Neural progenitor cell (in vitro differentiated cells): ENCODE measurements around the gene PIGC. TPM values are rescaled to one million over a fixed set of nuclear protein-coding genes. Genes with fewer than 3 reads are reported as not detected.

ENCODE experiments used
- DNase-seq: peaks from one replicate; pipeline ENCODE4 v3.0.0-alpha.2; 2016; ENCODE audit warnings: low spot score
- H2AFZ ChIP-seq: fragments of 200-600 bp; sonication (generic); replicated peaks from 2 replicates; pipeline ENCODE4 v1.6.1; 2016; ENCODE audit warnings: antibody characterized with exemption
- H3F3A ChIP-seq: fragments of 200-600 bp; sonication (generic); 2 replicates; pipeline ENCODE4 v1.6.1; 2016; ENCODE audit warnings: antibody characterized with exemption, low read depth
- H3K27ac ChIP-seq: fragments of 200-600 bp; sonication (generic); 2 replicates; pipeline ENCODE4 v1.5.1; 2016; ENCODE audit warnings: mild to moderate bottlenecking
- H3K27me3 ChIP-seq: fragments of 200-600 bp; sonication (generic); 2 replicates; pipeline ENCODE4 v1.6.1; 2016; ENCODE audit warnings: mild to moderate bottlenecking, moderate library complexity
- H3K36me3 ChIP-seq: fragments of 200-600 bp; sonication (generic); 2 replicates; pipeline ENCODE4 v1.5.1; 2016
- H3K4me1 ChIP-seq: fragments of 200-600 bp; sonication (generic); 2 replicates; pipeline ENCODE4 v1.6.1; 2016; ENCODE audit warnings: mixed run types
- H3K4me2 ChIP-seq: fragments of 200-600 bp; sonication (generic); 2 replicates; pipeline ENCODE4 v1.6.1; 2016
- H3K4me3 ChIP-seq: fragments of 200-600 bp; sonication (generic); 2 replicates; pipeline ENCODE4 v1.5.1; 2016
- H3K79me2 ChIP-seq: fragments of 200-600 bp; sonication (generic); 2 replicates; pipeline ENCODE4 v1.6.1; 2016; ENCODE audit warnings: low read depth
- H3K9ac ChIP-seq: fragments of 200-600 bp; sonication (generic); 2 replicates; pipeline ENCODE4 v1.6.1; 2016
- H3K9me3 ChIP-seq: fragments of 200-600 bp; sonication (generic); 2 replicates; pipeline ENCODE4 v1.5.1; 2016; ENCODE audit warnings: low read depth
- H4K20me1 ChIP-seq: fragments of 200-600 bp; sonication (generic); 2 replicates; pipeline ENCODE4 v1.6.1; 2016; ENCODE audit warnings: low read depth
- H3K27ac Mint-ChIP-seq: 3 replicates; pipeline ENCODE4 v1.8.0; 2021; ENCODE audit warnings: mixed read lengths
- H3K27me3 Mint-ChIP-seq: 2 replicates; pipeline ENCODE4 v1.8.0; 2022; ENCODE audit warnings: low read depth, mild to moderate bottlenecking, inconsistent platforms, moderate library complexity, mixed read lengths; ENCODE audit not compliant: insufficient read depth
- H3K36me3 Mint-ChIP-seq: 3 replicates; pipeline ENCODE4 v1.8.0; 2021; ENCODE audit warnings: mixed read lengths
- H3K4me1 Mint-ChIP-seq: 3 replicates; pipeline ENCODE4 v1.8.0; 2021; ENCODE audit warnings: mixed read lengths
- H3K4me3 Mint-ChIP-seq: 3 replicates; pipeline ENCODE4 v1.8.0; 2021; ENCODE audit warnings: mild to moderate bottlenecking, moderate library complexity, mixed read lengths
- H3K9me3 Mint-ChIP-seq: 3 replicates; pipeline ENCODE4 v1.8.0; 2020; ENCODE audit warnings: mixed read lengths
- EZH2 ChIP-seq: fragments of 200-600 bp; sonication (generic); IDR thresholded peaks from 2 replicates; pipeline ENCODE4 v1.6.1; 2017; ENCODE audit warnings: antibody characterized with exemption, mild to moderate bottlenecking, moderate library complexity
- EZH2phosphoT487 ChIP-seq: fragments of 200-600 bp; sonication (generic); IDR thresholded peaks from 2 replicates; pipeline ENCODE4 v1.6.1; 2017; ENCODE audit warnings: antibody characterized with exemption
- total RNA-seq: library from RNA; depleted of rRNA; stranded (reverse); fragments of >200 nt; gene quantifications from 2 replicates; pipeline ENCODE4 v1.2.3, GENCODE V29; 2015; ENCODE audit warnings: low replicate concordance
- TF ChIP-seq, protein P1 (sequence below): fragments of 200-600 bp; sonication (generic); IDR thresholded peaks from 2 replicates; pipeline ENCODE4 v1.5.1; 2017; ENCODE audit warnings: antibody characterized with exemption, mild to moderate bottlenecking

Gene PIGC
- total RNA-seq, 1 donor from 2014 or later, result 39.4 TPM

DNA sequence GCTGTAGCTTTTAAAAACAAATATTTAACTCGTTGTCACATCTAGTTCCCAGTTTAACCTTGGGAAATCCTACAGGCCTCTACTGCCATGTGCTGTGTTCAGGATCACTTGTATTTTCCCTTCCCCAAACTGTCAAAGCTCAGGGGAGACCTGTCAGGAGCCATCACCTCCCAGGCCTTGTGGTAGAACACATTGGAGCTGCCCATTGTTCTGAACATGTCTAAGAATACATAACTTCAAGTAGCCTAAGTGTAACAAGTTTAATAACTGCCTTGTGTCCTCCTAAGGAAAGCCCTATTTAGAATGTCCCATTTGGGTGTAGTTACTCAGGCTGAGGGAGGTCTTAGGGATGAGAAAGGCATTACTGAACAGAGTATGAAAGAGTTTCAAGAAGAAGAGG, 28.6 kb upstream of the PIGC start:
- TF ChIP-seq, protein P1, sequence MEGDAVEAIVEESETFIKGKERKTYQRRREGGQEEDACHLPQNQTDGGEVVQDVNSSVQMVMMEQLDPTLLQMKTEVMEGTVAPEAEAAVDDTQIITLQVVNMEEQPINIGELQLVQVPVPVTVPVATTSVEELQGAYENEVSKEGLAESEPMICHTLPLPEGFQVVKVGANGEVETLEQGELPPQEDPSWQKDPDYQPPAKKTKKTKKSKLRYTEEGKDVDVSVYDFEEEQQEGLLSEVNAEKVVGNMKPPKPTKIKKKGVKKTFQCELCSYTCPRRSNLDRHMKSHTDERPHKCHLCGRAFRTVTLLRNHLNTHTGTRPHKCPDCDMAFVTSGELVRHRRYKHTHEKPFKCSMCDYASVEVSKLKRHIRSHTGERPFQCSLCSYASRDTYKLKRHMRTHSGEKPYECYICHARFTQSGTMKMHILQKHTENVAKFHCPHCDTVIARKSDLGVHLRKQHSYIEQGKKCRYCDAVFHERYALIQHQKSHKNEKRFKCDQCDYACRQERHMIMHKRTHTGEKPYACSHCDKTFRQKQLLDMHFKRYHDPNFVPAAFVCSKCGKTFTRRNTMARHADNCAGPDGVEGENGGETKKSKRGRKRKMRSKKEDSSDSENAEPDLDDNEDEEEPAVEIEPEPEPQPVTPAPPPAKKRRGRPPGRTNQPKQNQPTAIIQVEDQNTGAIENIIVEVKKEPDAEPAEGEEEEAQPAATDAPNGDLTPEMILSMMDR, result no peak
- TF ChIP-seq EZH2, result no peak
- TF ChIP-seq EZH2phosphoT487, result no peak
- Histone ChIP-seq H3K36me3 (no peaks in the 10 kb centered on the region), H3K9ac (no peak overlapping the region), H3K27me3 (no peaks in the 10 kb centered on the region), H2AFZ (no peak overlapping the region), H3K4me1 (no peaks in the 10 kb centered on the region), H4K20me1 (no peaks in the 10 kb centered on the region), H3K4me3 (no peak overlapping the region), H3K9me3 (no peaks in the 10 kb centered on the region), H3K4me2 (no peak overlapping the region), H3K79me2 (no peaks in the 10 kb centered on the region), H3F3A (no peaks in the 10 kb centered on the region), H3K27ac (no peak overlapping the region)
- Mint-ChIP-seq H3K9me3 (no peaks in the 10 kb centered on the region), H3K4me1 (no peaks in the 10 kb centered on the region), H3K27ac (no peak overlapping the region), H3K4me3 (no peak overlapping the region), H3K27me3 (no peaks in the 10 kb centered on the region), H3K36me3 (no peaks in the 10 kb centered on the region)
- DNase-seq, result no peak

DNA sequence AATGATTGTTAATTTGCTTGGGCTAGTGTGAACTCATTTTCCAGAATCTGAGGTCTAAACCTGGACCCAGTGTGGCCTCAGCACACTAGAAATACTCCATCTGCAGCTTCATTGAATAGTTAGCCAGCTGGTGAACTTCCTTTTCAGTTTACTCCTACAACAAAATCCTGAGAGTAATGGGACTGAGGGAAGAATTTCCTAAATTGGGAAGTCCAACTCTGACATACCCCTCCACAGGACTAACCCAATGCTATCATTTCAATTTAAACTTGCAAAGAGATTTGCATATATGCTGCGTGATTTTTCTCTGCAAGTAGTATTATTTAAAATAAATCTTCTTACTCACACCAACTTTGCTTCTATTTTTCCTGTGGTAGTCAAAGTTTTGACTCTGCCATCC, 27.8 kb upstream of the PIGC start:
- Mint-ChIP-seq H3K27me3 (no peaks in the 10 kb centered on the region), H3K4me3 (no peak overlapping the region), H3K9me3 (no peaks in the 10 kb centered on the region), H3K27ac (no peak overlapping the region), H3K4me1 (no peaks in the 10 kb centered on the region), H3K36me3 (no peaks in the 10 kb centered on the region)
- Histone ChIP-seq H3K36me3 (no peaks in the 10 kb centered on the region), H4K20me1 (no peaks in the 10 kb centered on the region), H2AFZ (no peak overlapping the region), H3K27me3 (no peaks in the 10 kb centered on the region), H3K79me2 (no peaks in the 10 kb centered on the region), H3K27ac (no peak overlapping the region), H3K9me3 (no peaks in the 10 kb centered on the region), H3K4me3 (no peak overlapping the region), H3K4me2 (no peak overlapping the region), H3K9ac (no peak overlapping the region), H3K4me1 (no peaks in the 10 kb centered on the region), H3F3A (no peaks in the 10 kb centered on the region)
- TF ChIP-seq, protein P1, result no peak
- no peak for TF ChIP-seq EZH2
- no peak for TF ChIP-seq EZH2phosphoT487
- DNase-seq, result no peak

DNA sequence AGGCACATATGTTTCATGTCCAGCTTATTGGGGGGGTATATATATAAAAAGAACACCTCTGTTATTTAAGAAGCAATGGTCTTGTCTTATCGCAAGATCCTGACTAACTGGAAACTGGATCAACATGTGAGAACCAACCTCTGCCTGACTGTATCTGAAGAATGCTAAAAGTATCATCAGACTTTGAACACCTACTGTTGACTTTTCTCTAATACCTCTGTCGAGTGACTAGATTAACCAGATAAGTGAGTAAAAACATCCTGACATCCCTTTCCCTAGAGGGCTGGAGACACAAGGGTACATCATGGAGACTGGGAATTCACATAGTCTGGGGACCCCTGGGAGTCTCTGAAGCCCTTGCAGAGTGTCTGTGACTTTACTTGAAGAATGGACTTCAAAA, 26.3 kb upstream of the PIGC start:
- peaks cover 3% of the 10 kb centered on the region for H3K27me3 Mint-ChIP-seq
- no peak overlapping the region for H3K27ac ChIP-seq
- H3K27ac Mint-ChIP-seq, result no peak overlapping the region
- no peak for DNase-seq
- no peaks in the 10 kb centered on the region for H3F3A ChIP-seq
- no peaks in the 10 kb centered on the region for H3K4me1 Mint-ChIP-seq
- H3K36me3 ChIP-seq, result no peaks in the 10 kb centered on the region
- no peaks in the 10 kb centered on the region for H3K36me3 Mint-ChIP-seq
- H2AFZ ChIP-seq, result no peak overlapping the region
- no peaks in the 10 kb centered on the region for H3K9me3 Mint-ChIP-seq
- no peak overlapping the region for H3K4me3 Mint-ChIP-seq
- H3K4me3 ChIP-seq, result no peak overlapping the region
- H3K79me2 ChIP-seq, result no peaks in the 10 kb centered on the region
- TF ChIP-seq EZH2 (no peak), EZH2phosphoT487 (no peak)
- TF ChIP-seq, protein P1, result no peak
- H3K4me1 ChIP-seq, result no peaks in the 10 kb centered on the region
- H3K27me3 ChIP-seq, result no peaks in the 10 kb centered on the region
- no peak overlapping the region for H3K9ac ChIP-seq
- no peaks in the 10 kb centered on the region for H4K20me1 ChIP-seq
- H3K9me3 ChIP-seq, result no peaks in the 10 kb centered on the region
- no peak overlapping the region for H3K4me2 ChIP-seq

DNA sequence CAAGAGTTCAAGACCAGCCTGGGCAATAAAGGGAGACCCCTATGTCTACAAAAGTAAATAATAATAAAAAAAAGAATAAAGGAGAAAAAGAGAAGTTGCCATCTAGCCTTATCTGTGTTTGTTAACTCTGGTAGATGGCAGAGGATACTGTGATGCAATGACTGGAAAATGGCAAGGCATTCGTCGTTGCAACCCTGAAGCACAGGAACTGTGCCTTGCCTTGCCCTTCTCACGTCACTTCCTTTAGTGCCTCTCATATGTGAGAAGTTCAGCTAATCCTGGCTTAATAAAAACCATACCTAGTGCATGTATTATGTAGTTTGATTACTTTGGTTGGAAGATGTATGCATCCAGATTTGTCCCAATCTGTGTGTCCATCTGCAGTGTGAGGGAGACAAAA, 25.8 kb upstream of the PIGC start:
- no peaks in the 10 kb centered on the region for H4K20me1 ChIP-seq
- no peaks in the 10 kb centered on the region for H3K36me3 Mint-ChIP-seq
- no peaks in the 10 kb centered on the region for H3K27me3 ChIP-seq
- H3K27ac ChIP-seq, result no peak overlapping the region
- H3K4me1 ChIP-seq, result no peaks in the 10 kb centered on the region
- H3K27ac Mint-ChIP-seq, result no peak overlapping the region
- H3K27me3 Mint-ChIP-seq, result peaks cover 4% of the 10 kb centered on the region
- H3K9ac ChIP-seq, result no peak overlapping the region
- no peaks in the 10 kb centered on the region for H3K4me1 Mint-ChIP-seq
- no peaks in the 10 kb centered on the region for H3F3A ChIP-seq
- no peak for TF ChIP-seq EZH2
- TF ChIP-seq, protein P1, result no peak
- no peak for TF ChIP-seq EZH2phosphoT487
- no peak overlapping the region for H3K4me3 Mint-ChIP-seq
- H3K79me2 ChIP-seq, result no peaks in the 10 kb centered on the region
- no peaks in the 10 kb centered on the region for H3K9me3 Mint-ChIP-seq
- H3K4me2 ChIP-seq, result no peak overlapping the region
- H3K4me3 ChIP-seq, result no peak overlapping the region
- no peaks in the 10 kb centered on the region for H3K36me3 ChIP-seq
- no peak overlapping the region for H2AFZ ChIP-seq
- no peak for DNase-seq
- H3K9me3 ChIP-seq, result no peaks in the 10 kb centered on the region
